Spleen (tissue), 7 donors: ENCODE results near the gene SCLT1.

ENCODE experiments used
- POLR2AphosphoS5 ChIP-seq, 3 donors: sonication (generic); formaldehyde crosslinking; IDR thresholded peaks; one replicate each; pipeline ENCODE4 v1.5.1; 2017; ENCODE audit warnings: antibody characterized with exemption in 3 of 3
- TF ChIP-seq, protein P1 (sequence below), 11 experiments: fragments of 200-600 bp in 7 of 11; fragments of 450-650 bp in 4 of 11; sonication (generic) in 4 of 11; IDR thresholded peaks in 8 of 11; conservative IDR thresholded peaks in 3 of 11; 1 replicate in 7 of 11; 2 replicates in 4 of 11; pipeline versions ENCODE4 v1.4.0 to v1.8.0; 2016 to 2021; ENCODE audit warnings: antibody characterized with exemption in 11 of 11, inconsistent platforms in 4 of 11, mild to moderate bottlenecking in 1 of 11
- donor health status: DM: no; HTN: no; CAD: no; lungs with moderate emphysema.
- donor health status: DM: no; HTN: no; CAD: no.
- donor health status: DM: no; HTN: no; CAD: no.

- TF ChIP-seq, protein P1, sequence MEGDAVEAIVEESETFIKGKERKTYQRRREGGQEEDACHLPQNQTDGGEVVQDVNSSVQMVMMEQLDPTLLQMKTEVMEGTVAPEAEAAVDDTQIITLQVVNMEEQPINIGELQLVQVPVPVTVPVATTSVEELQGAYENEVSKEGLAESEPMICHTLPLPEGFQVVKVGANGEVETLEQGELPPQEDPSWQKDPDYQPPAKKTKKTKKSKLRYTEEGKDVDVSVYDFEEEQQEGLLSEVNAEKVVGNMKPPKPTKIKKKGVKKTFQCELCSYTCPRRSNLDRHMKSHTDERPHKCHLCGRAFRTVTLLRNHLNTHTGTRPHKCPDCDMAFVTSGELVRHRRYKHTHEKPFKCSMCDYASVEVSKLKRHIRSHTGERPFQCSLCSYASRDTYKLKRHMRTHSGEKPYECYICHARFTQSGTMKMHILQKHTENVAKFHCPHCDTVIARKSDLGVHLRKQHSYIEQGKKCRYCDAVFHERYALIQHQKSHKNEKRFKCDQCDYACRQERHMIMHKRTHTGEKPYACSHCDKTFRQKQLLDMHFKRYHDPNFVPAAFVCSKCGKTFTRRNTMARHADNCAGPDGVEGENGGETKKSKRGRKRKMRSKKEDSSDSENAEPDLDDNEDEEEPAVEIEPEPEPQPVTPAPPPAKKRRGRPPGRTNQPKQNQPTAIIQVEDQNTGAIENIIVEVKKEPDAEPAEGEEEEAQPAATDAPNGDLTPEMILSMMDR (IDR thresholded peaks at IDR 0.05 in 8 of 11, conservative IDR thresholded peaks at IDR 0.05 in 3 of 11): no peak
- TF ChIP-seq POLR2AphosphoS5 (IDR thresholded peaks at IDR 0.05): no peak
Observed at GRCh38 chr4:128906581-128906980, 186.8 kb downstream of the SCLT1 start.
